ENCODE data around the gene BANF1. TPM values are rescaled to one million over a fixed set of nuclear protein-coding genes. Genes with fewer than 3 reads are reported as not detected.

The BANF1 gene
- total and polyA plus RNA-seq, 2 of the 13 experiments (the other 11 are each of a cell fraction or from before 2014, with no cell fraction given), result 40.5 to 86.5 TPM

DNA sequence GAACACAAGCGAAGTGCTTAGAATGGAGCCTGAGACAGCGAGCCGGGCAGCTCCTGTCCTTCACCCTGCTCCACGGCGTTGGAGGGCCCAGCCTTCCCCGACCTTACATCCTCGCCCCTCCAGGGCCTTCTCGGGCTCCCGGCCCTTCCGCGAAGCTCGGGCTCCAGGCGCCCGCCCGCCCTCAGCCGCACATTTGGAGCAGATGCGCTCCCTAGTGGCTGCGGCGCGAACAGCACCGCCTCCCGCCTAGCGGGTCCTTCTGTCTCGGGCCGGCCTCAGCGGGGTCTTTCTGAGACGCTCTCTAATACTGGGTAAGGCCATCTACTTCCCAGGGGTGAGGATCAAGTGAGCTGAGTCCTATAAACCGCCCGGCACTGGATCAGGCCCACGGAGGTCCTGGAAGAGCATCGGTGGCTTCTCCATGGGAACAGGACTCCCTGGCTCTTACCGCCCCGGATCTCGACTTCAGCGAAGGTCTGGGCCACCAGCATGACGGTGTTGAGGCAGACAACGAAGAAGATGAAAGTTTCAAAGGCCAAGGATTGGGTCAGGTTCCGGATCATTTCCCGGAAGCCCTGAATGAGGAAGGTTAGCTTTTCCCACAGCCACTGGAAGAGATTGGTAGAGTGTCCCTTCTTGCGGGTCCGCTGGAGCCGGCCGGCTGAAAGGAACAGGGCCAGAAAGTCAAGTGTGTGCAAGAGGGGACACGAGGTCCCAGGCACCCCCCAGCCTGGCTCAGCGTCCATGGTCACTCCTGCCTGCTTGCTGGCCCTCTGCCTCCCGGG, 20.3 kb downstream of the BANF1 start (continued):
- TF ChIP-seq MLXIP (CRISPR knock-in tag; IDR thresholded peaks at IDR 0.05; ENCODE audit: borderline replicate concordance) (no peak), HMGA1 (CRISPR knock-in tag; conservative IDR thresholded peaks at IDR 0.05) (no peak), ZNF839 (CRISPR knock-in tag; IDR thresholded peaks at IDR 0.05; ENCODE audit: borderline replicate concordance) (no peak), ZNF557 (CRISPR knock-in tag; IDR thresholded peaks at IDR 0.05) (0 out of 2 replicates have a peak, but pooled peaks have one; percentile 46), ZNF784 (CRISPR knock-in tag; IDR thresholded peaks at IDR 0.05; ENCODE audit: borderline replicate concordance) (peak; percentile 64; the same call in 1 of the 2 replicates), YEATS2 (CRISPR knock-in tag; IDR thresholded peaks at IDR 0.05; ENCODE audit: borderline replicate concordance) (no peak), ZNF605 (CRISPR knock-in tag; IDR thresholded peaks at IDR 0.05) (peak; percentile 15; the same call in 1 of the 2 replicates), ZNF331 (CRISPR knock-in tag; IDR thresholded peaks at IDR 0.05) (peak; percentile 38; the same call in 1 of the 2 replicates), AHDC1 (CRISPR knock-in tag; IDR thresholded peaks at IDR 0.05; ENCODE audit: borderline replicate concordance) (no peak), MXI1 (IDR thresholded peaks at IDR 0.05; ENCODE audit: borderline replicate concordance, low read depth, low read length) (0 out of 3 replicates have a peak, but pooled peaks have one; percentile 15), STAG1 (CRISPR knock-in tag; IDR thresholded peaks at IDR 0.05) (peak; percentile 82), FOXO4 (CRISPR knock-in tag; conservative IDR thresholded peaks at IDR 0.05) (no peak), TEAD2 (CRISPR knock-in tag; IDR thresholded peaks at IDR 0.05) (peak; percentile 28; the same call in 1 of the 2 replicates), NCOA5 (CRISPR knock-in tag; IDR thresholded peaks at IDR 0.05) (no peak), TARDBP (CRISPR knock-in tag; IDR thresholded peaks at IDR 0.05) (no peak)
- TF ChIP-seq, protein P1, sequence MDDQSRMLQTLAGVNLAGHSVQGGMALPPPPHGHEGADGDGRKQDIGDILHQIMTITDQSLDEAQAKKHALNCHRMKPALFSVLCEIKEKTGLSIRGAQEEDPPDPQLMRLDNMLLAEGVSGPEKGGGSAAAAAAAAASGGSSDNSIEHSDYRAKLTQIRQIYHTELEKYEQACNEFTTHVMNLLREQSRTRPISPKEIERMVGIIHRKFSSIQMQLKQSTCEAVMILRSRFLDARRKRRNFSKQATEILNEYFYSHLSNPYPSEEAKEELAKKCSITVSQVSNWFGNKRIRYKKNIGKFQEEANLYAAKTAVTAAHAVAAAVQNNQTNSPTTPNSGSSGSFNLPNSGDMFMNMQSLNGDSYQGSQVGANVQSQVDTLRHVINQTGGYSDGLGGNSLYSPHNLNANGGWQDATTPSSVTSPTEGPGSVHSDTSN (CRISPR knock-in tag; IDR thresholded peaks at IDR 0.05; ENCODE audit: borderline replicate concordance), result 0 out of 2 replicates have a peak, but pooled peaks have one; percentile 55

Measured in HepG2 (cell line).